GM18502 (cell line): ENCODE data around the gene TXK.

Experiments used
- ATAC-seq: cut with Tn5 transposase; IDR thresholded peaks from one replicate; pipeline ENCODE4 v1.9.1; 2021; ENCODE audit warnings: mild to moderate bottlenecking; ENCODE audit not compliant: unreplicated experiment, poor library complexity

Gene TXK

GRCh38 chr4:48065587-48066052 lies 68.4 kb downstream of the TXK start:
- ATAC-seq = peak; percentile 84

GRCh38 chr4:48064349-48064748 lies 69.7 kb downstream of the TXK start:
- peak; percentile 57 for ATAC-seq

GRCh38 chr4:48058617-48059530 lies 75.2 kb downstream of the TXK start:
- no peak for ATAC-seq

GRCh38 chr4:48051078-48051477 lies 83.0 kb downstream of the TXK start:
- no peak for ATAC-seq

GRCh38 chr4:48049483-48049882 lies 84.6 kb downstream of the TXK start:
- ATAC-seq = no peak

- ATAC-seq = peak; percentile 18
These were observed 86.2 kb downstream of the TXK start for GRCh38 chr4:48047896-48048295.

GRCh38 chr4:48047421-48047844 lies 86.6 kb downstream of the TXK start:
- ATAC-seq = peak; percentile 97

GRCh38 chr4:48046059-48046458 lies 88.0 kb downstream of the TXK start:
- no peak for ATAC-seq

- ATAC-seq = no peak
These were observed 89.8 kb downstream of the TXK start for GRCh38 chr4:48044298-48044697.

GRCh38 chr4:48043504-48043903 lies 90.5 kb downstream of the TXK start:
- no peak for ATAC-seq

- ATAC-seq = no peak
These were observed 91.0 kb downstream of the TXK start for GRCh38 chr4:48042979-48043461.

- ATAC-seq = no peak
These were observed 92.4 kb downstream of the TXK start for GRCh38 chr4:48041535-48042137.

- ATAC-seq = no peak
These were observed 94.5 kb downstream of the TXK start for GRCh38 chr4:48039561-48039960.

- no peak for ATAC-seq
These were observed 95.4 kb downstream of the TXK start for GRCh38 chr4:48038666-48039065.

- no peak for ATAC-seq
These were observed 97.0 kb downstream of the TXK start for GRCh38 chr4:48037117-48037462.

- no peak for ATAC-seq
These were observed 98.1 kb downstream of the TXK start for GRCh38 chr4:48035952-48036351.

- ATAC-seq = peak; percentile 36
These were observed 100.1 kb downstream of the TXK start for GRCh38 chr4:48033825-48034413.

GRCh38 chr4:48033412-48033811 lies 100.6 kb downstream of the TXK start:
- no peak for ATAC-seq

GRCh38 chr4:48032721-48033120 lies 101.3 kb downstream of the TXK start:
- no peak for ATAC-seq

GRCh38 chr4:48031802-48032525 lies 102.1 kb downstream of the TXK start:
- ATAC-seq = no peak
